HG03442 (cell line): ENCODE data around the gene GRPR.
A peak's percentile ranks its signal among the peaks of the same experiment; 100 is the strongest.
"Not testable (repeated sequence)": the region's sequence is repeated elsewhere in the genome, so short reads cannot be mapped to it uniquely, and the experiment has no call there.

Source experiments
- ATAC-seq: cut with Tn5 transposase; IDR thresholded peaks from one replicate; pipeline ENCODE4 v1.9.1; 2021; ENCODE audit warnings: mild to moderate bottlenecking, moderate library complexity; ENCODE audit not compliant: unreplicated experiment

The GRPR gene

DNA sequence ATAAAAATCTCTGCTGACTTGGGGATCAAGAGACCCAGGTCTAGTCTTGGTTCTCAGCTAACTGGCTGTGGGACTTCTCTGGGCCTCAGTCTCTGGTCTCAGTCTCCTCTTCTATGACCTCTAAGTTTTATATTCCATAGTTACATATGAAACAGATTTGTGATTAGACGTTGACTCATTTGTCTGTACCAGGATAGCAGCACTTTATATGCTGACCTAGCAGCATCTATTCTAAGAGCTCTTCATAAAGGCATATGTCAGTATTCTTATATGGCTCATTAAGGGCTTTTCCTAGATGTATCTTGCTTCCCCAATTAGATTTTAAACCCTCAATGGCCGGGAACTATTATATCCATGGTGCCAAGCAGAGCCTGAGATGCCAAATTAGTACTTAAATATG is 12.7 kb downstream of the GRPR start:
- no peak for ATAC-seq

DNA sequence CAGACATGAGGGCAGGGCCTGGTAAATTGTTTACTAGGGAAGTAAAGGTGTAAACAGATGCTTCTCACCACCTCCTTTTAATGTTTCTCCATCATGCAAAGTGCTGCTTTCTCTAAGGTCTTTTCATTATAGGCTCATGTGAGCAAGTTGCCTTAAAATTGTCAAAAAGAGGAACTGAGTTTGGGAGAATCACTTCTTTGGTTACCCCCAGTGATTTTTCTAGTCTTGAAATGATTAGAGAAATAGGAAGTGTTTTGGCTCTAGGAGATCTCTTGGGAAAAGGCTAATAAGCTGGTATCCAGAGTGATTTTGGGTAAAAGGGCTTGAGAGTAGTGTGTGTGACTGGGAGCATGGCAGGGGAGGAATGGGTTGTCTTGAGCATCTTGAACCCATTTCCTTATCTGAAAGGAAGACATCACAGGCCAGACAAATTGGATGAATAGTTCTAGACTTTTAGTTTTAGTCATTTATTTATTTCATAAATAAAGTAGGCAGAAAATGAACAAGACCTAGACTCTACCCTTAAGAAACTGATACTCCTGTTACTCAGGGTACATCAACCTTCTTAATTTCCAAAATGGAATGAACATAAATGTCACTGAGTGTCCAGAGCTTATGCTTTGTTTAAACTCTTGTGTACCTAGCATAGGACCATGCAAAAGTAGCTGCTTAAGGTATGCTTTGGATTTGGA is 14.2 kb downstream of the GRPR start:
- ATAC-seq = peak; percentile 58

- ATAC-seq = peak; percentile 35
Observed at GRCh38 chrX:16138108-16138427, 14.7 kb downstream of the GRPR start.

GRCh38 chrX:16140448-16140847 is 17.1 kb downstream of the GRPR start:
- no peak for ATAC-seq

- no peak for ATAC-seq
Observed at GRCh38 chrX:16140983-16141382, 17.6 kb downstream of the GRPR start.

- no peak for ATAC-seq
Observed at GRCh38 chrX:16141422-16142245, 18.3 kb downstream of the GRPR start.

DNA sequence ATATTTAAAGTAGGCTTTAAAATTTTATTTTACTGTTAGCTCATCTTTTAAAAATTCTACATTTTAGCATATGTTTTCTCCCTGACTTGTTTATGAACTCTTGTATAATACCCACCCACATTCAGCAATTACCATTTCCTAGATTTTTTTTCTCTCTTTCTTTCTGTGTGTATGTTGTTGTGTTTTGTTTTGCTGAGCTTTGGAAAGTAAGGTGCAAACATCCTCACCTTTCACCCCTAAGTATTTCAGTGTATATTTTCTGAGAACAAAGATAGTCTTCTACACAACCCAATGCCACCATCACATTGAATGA is 18.8 kb downstream of the GRPR start:
- no peak for ATAC-seq

DNA sequence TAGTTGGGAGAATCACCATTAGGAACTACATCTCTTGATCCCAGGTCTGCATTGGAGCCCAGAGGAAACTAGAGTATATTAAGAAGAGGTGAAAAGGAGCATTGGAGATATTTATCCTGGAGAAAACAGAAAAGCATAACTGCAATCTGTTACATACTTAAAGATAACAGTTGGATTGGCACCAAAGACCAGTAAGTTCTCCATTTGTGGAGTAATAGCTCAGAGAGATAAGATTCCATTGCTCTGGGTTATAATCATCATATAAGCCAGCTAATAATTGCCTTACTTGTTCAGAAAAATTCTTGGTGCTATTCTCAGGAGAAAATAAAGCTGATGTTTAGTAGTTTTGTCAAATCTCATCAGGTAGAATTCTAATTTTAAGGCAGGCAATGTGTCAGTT is 20.6 kb downstream of the GRPR start:
- no peak for ATAC-seq

DNA sequence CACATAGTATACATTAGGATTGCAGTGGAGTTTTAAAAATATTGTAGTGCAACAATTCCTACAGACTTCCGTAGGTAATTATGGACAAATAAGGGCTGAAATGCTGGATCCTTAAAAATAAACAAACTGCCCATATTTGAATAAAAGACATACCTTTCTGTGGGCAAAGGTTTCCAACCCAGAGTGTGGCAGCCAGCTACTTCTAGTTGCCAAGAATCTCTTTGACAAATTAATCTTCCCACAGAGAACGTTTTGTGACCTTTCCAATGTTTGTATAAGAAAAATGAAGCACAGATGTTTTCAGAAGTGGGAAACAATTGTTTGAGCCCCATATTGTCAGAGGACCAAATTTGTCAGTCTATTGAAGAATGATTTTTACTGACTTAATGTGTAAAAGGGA is 21.1 kb downstream of the GRPR start:
- no peak for ATAC-seq

DNA sequence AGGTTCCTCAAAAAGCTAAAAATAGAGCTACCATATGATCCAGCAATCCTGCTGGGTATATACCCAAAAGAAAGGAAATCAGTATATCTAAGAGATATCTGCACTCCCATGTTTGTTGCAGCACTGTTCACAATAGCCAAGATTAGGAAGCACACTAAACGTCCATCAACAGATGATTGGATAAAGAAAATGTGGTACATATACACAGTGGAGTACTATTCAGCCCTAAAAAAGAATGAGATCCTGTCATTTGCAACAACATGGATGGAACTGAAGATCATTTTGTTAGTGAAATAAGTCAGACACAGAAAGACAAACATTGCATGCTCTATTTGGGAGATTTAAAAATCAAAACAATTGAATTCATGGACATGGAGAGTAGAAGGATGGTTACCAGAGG is 21.7 kb downstream of the GRPR start:
- not testable (repeated sequence) for ATAC-seq

- no peak for ATAC-seq
Observed at GRCh38 chrX:16145656-16146055, 22.3 kb downstream of the GRPR start.

DNA sequence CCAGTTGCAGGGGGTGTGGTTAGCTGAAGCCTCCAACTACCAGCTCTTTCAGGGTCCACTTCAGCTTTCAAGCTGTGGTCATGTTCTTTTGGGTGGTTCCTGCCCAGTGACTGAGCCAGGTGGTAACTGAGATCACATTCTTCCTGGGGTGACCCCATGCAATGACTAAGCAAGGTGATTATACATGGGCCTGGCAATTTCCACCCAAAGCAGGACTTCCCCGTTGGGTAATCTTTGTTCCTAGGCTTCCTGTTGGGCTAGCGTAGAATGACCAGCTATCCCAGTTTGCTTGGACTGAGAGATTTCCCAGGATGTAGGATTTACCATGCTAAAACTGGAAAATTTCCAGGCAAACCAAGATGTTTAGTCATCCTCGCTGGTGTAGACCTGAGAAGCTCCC is 25.5 kb downstream of the GRPR start:
- ATAC-seq = no peak

GRCh38 chrX:16155581-16156096 is 32.3 kb downstream of the GRPR start:
- no peak for ATAC-seq

DNA sequence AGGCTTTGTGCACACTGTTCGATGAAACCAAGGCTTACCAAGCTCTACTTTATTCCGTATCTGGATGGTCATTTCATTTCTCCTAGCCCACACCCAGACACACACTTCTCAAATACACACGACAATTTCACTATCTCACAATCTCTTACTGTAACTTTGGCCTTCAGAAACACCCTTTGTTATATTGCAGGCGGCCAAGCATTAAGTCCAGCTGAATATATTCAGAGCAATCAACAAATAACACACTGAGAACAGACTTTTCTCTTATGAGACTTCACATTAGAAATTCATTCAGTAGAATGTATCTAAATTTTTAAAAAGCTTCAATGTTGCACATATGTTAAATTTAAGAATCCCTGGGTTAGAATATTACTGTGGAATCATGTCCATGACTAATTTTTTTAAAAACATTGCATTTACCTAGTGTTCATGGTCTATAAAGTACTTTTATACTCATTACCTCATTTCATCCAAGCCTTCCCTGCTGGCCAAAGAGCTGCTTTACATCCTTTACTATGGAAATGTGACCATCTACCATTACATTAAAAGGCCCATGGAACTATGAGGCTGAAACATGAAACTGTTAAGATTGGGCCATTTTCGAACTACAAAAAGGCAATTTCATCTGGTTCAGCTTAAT is 33.4 kb downstream of the GRPR start:
- no peak for ATAC-seq

- no peak for ATAC-seq
Observed at GRCh38 chrX:16160729-16161128, 37.4 kb downstream of the GRPR start.

- ATAC-seq = not testable (repeated sequence)
Observed at GRCh38 chrX:16161173-16161572, 37.8 kb downstream of the GRPR start.

GRCh38 chrX:16162391-16162790 is 39.0 kb downstream of the GRPR start:
- ATAC-seq = no peak

DNA sequence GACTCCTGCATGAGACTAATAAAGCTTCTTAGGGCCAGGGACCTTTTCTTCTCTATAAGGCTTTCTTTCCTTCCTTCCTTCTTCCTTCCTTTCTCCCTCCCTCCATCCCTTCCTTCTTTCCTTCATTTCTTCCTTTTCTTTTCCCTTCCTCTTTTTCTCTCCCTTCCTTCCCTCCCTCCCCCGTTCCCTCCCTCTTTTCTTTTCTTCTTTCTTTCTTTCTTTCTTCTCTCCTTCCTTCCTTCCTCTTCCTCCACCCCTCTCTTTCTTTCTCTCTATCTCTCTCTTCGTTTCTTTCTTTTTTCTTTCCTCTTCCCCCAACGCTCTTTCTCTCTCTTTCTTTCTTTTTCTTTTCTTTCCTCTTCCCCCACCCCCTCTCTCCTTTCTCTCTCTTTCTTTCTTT is 41.4 kb downstream of the GRPR start:
- ATAC-seq = no peak

GRCh38 chrX:16167181-16167580 is 43.8 kb downstream of the GRPR start, which contains the start of gene MAGEB17:
Gene MAGEB17, plus strand, starts transcription at chrX:16167481. Its CDS starts 2,902 bp downstream, at chrX:16170383.
- no peak for ATAC-seq

GRCh38 chrX:16171039-16171438 is 47.7 kb downstream of the GRPR start:
- no peak for ATAC-seq

GRCh38 chrX:16171944-16172343 is 48.6 kb downstream of the GRPR start:
- ATAC-seq = no peak

DNA sequence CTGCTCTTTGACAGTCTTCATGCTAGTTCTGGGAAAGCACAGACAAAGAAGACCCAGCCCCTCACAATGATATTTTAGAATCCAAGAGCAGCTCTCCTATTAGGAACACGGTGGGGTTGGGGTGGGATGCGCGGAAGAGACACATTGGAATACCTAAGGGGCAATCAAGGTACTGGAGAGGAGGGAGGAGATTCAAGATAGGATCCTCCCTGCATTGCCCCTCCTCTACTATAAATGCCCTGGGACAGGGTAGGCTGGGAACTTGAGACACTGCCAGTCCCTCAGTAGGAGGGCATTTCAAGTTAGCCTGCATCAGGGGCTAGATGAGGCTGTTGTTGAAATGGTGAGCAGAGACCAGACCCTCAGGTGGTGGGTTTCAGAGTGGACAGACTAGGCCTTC is 49.0 kb downstream of the GRPR start:
- no peak for ATAC-seq
